Pancreas (tissue), 10 donors: Measurements from ENCODE around the gene MAP7D2. TPM values are rescaled to one million over a fixed set of nuclear protein-coding genes. Genes with fewer than 3 reads are reported as not detected.

ENCODE experiments used
- ATAC-seq, 4 donors: fragments of 200-7000 bp; cut with Tn5 transposase; one replicate each; pipeline versions ENCODE4 v1.8.0 to v1.9.1; 2020; ENCODE audit warnings: mild to moderate bottlenecking in 4 of 4, moderate library complexity in 4 of 4
- DNase-seq, 6 donors: peaks; one replicate each; pipeline ENCODE4 v3.0.0-alpha.2; 2020
- FAIRE-seq: peaks from 2 replicates; lab custom pipeline; 2012; peaks lifted over from hg19 to GRCh38; lab: Jason Lieb, UNC
- H3K27ac ChIP-seq, 4 donors: fragments of 200-600 bp; sonication (generic); 1 replicate in 3 of 4; 2 replicates in 1 of 4; pipeline versions ENCODE4 v1.5.0 to v1.8.0; 2020
- H3K27me3 ChIP-seq, 4 donors: fragments of 200-600 bp; one replicate each; pipeline ENCODE4 v1.8.0; 2021
- H3K36me3 ChIP-seq, 3 donors: fragments of 200-600 bp; sonication (generic) in 1 of 3; one replicate each; pipeline versions ENCODE4 v1.5.0 to v1.8.0; 2020 to 2021
- H3K4me1 ChIP-seq, 3 donors: fragments of 200-600 bp; one replicate each; pipeline ENCODE4 v1.8.0; 2021
- H3K4me3 ChIP-seq, 4 donors: fragments of 200-600 bp; sonication (generic) in 2 of 4; one replicate each; pipeline versions ENCODE4 v1.5.0 to v1.8.0; 2020 to 2021
- H3K9me3 ChIP-seq, 4 donors: fragments of 200-600 bp; one replicate each; pipeline ENCODE4 v1.8.0; 2021
- WGBS, 2 donors: extraction: QIAGEN DNeasy Blood & Tissue Kit; methylation state at CpG; one replicate each; pipeline ENCODE4 v1.1.7; 2013; 5-methylcytosine and 5-hydroxymethylcytosine counted together
- intact Hi-C, 3 donors: fragments of 100-400 bp; cut with DNase I; formaldehyde crosslinking; loops; one replicate each; pipeline versions ENCODE4 v1.11.1 to v1.14.2; 2022
- polyA plus RNA-seq, 2 donors: library from polyadenylated mRNA; stranded (reverse); fragments of 200-250 nt; gene quantifications; one replicate each; pipeline ENCODE4 v1.2.3, GENCODE V29; 2013
- total RNA-seq, 6 donors: library from RNA; stranded (reverse); fragmentation: NEBNext Ultra II Directional in 4 of 6; extraction: Animal tissue kit (Norgen Biotek cat#: 25700) in 4 of 6; gene quantifications; one replicate each; pipeline versions ENCODE4 v1.2.1 to v1.2.4, GENCODE V29; 2021 to 2023
- TF ChIP-seq, protein P1 (sequence below), 4 donors: fragments of 200-600 bp; sonication (generic) in 3 of 4; IDR thresholded peaks; one replicate each; pipeline versions ENCODE4 v1.5.0 to v1.8.0; 2021; ENCODE audit warnings: antibody characterized with exemption in 4 of 4
- donor health status: healthy with polysubstance abuse.
- donor health status: DM: no; HTN: no; CAD: no; lungs with moderate emphysema.
- donor health status: DM: no; HTN: no; CAD: no.
- donor health status: control.
- donor health status: control.
- donor health status: Bipolar disorder and iron deficiency.
- donor health status: DM: yes; HTN: yes; CAD: no.
- donor health status: DM: no; HTN: no; CAD: no.
- donor health status: DM: no; HTN: no; CAD: no.
- donor health status: DM: yes; HTN: yes; CAD: no.

Gene MAP7D2
- total and polyA plus RNA-seq, 8 donors = 0.09 to 3.6 (median 0.70) TPM

DNA sequence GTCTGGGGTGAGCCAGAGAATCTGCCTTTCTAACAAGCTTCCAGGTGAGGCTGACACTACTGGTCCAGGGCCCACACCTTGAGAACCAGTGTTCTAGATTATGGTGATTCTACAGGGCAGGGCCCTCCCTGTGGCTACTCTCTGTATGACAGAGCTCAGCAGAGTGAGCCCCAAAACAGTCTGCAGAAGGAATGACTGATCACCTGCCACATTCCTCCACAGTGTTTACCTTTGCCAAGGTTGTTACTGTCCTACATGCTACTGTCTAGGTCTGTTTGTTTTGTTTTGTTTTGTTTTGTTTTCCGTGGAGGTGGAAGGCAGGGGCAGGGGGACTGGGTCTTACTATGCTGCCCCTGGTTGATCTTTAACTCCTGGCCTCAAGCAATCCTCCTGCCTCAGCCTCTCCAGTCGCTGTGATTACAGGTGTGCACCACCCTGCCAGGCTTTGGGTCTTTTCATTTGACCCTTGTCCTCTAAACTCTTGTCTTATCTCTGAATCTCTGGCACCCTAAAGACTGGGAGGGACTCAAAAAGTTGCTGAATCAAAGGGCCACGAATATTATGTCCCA, 45.1 kb downstream of the MAP7D2 start:
- intact Hi-C loops = no loop called here

GRCh38 chrX:20067709-20068561, 48.8 kb downstream of the MAP7D2 start:
- DNase-seq (peak in 5 of 6 donors; percentile 49 to 77 (median 71)), FAIRE-seq (peak; percentile 53), ATAC-seq (peak; percentile 92 to 96 (median 94))
- H3K9me3 ChIP-seq = no peaks in the 10 kb centered on the region
- intact Hi-C loops = no loop called here
- no peak overlapping the region for H3K4me3 ChIP-seq
- H3K36me3 ChIP-seq = no peaks in the 10 kb centered on the region
- TF ChIP-seq, protein P1, sequence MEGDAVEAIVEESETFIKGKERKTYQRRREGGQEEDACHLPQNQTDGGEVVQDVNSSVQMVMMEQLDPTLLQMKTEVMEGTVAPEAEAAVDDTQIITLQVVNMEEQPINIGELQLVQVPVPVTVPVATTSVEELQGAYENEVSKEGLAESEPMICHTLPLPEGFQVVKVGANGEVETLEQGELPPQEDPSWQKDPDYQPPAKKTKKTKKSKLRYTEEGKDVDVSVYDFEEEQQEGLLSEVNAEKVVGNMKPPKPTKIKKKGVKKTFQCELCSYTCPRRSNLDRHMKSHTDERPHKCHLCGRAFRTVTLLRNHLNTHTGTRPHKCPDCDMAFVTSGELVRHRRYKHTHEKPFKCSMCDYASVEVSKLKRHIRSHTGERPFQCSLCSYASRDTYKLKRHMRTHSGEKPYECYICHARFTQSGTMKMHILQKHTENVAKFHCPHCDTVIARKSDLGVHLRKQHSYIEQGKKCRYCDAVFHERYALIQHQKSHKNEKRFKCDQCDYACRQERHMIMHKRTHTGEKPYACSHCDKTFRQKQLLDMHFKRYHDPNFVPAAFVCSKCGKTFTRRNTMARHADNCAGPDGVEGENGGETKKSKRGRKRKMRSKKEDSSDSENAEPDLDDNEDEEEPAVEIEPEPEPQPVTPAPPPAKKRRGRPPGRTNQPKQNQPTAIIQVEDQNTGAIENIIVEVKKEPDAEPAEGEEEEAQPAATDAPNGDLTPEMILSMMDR (IDR thresholded peaks at IDR 0.05) = no peak
- H3K27ac ChIP-seq = no peak overlapping the region
- H3K27me3 ChIP-seq = no peaks in the 10 kb centered on the region
- 42 to 43% methylated on average over 8 of the region's 8 CpGs for WGBS, 2 donors
- no peaks in the 10 kb centered on the region for H3K4me1 ChIP-seq

More for the DNA sequence above, 45.1 kb downstream of the MAP7D2 start:
- Histone ChIP-seq H3K9me3 (no peaks in the 10 kb centered on the region), H3K27ac (no peak overlapping the region), H3K27me3 (no peaks in the 10 kb centered on the region), H3K36me3 (no peaks in the 10 kb centered on the region), H3K4me1 (no peaks in the 10 kb centered on the region), H3K4me3 (no peak overlapping the region)
- ATAC-seq (no peak), FAIRE-seq (no peak), DNase-seq (no peak)
- 30 to 31% methylated on average over 3 of the region's 3 CpGs for WGBS, 2 donors
- TF ChIP-seq, protein P1 (IDR thresholded peaks at IDR 0.05) = no peak

- peak; percentile 69 to 87 (median 84) for ATAC-seq
These were observed 49.6 kb downstream of the MAP7D2 start for GRCh38 chrX:20066968-20067708.

DNA sequence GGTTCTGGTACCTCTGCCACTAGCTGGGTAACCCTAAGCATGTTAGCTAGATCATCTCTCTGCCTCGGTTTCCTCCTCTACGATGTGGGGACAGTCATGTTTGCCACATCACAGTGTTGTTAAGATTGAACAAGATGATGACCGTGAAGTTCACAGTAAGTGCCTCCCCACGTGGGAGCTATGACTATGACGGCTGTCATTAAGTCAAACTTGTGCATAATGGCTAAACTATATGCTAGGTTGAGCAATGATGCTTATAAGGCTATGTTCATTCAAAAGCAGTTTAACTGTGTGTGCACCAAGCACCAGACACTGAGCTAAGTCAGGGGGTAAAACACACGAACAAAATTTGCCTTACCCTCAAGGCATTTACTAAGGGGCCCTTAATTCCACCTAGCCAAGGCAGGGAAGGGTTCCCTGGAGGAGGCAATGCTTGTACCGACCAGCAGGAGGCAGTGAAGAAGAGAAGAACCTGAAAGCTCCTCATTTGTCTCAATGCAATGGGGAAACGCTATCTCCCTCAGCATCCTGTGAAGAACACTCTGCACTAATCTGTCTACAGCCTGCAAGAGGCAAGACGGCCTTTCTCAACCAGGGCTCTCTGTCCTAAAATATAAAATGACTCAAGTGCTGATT, 52.9 kb downstream of the MAP7D2 start:
- DNase-seq (no peak), FAIRE-seq (no peak), ATAC-seq (no peak)
- H3K27me3 ChIP-seq = no peaks in the 10 kb centered on the region
- no peak overlapping the region for H3K4me3 ChIP-seq
- WGBS, 2 donors = 52 to 57% methylated on average over 9 of the region's 9 CpGs
- intact Hi-C loops = no loop called here
- H3K9me3 ChIP-seq = no peaks in the 10 kb centered on the region
- H3K36me3 ChIP-seq = no peaks in the 10 kb centered on the region
- H3K27ac ChIP-seq = no peak overlapping the region
- TF ChIP-seq, protein P1 (IDR thresholded peaks at IDR 0.05) = no peak
- H3K4me1 ChIP-seq = no peaks in the 10 kb centered on the region

More at GRCh38 chrX:20066968-20067708, 49.6 kb downstream of the MAP7D2 start:
- peak in 1 of 6 donors; percentile 1 for DNase-seq
- TF ChIP-seq, protein P1 (IDR thresholded peaks at IDR 0.05) = peak in 3 of 4 donors; percentile 17 to 21 (median 18)
- Histone ChIP-seq H3K4me1 (no peaks in the 10 kb centered on the region), H3K4me3 (no peak overlapping the region), H3K9me3 (no peaks in the 10 kb centered on the region), H3K27me3 (no peaks in the 10 kb centered on the region), H3K36me3 (no peaks in the 10 kb centered on the region), H3K27ac (peak overlapping the region in 1 of 4 donors; percentile 5)
- 34 to 38% methylated on average over 6 of the region's 6 CpGs for WGBS, 2 donors
- intact Hi-C loops = no loop called here
- peak; percentile 59 for FAIRE-seq
